HG02938 (cell line): ENCODE data around the gene LILRA1.
"Not testable (repeated sequence)": the region's sequence is repeated elsewhere in the genome, so short reads cannot be mapped to it uniquely, and the experiment has no call there.

Experiments
- ATAC-seq: cut with Tn5 transposase; IDR thresholded peaks from one replicate; pipeline ENCODE4 v1.9.1; 2021; ENCODE audit warnings: mild to moderate bottlenecking, moderate library complexity; ENCODE audit not compliant: unreplicated experiment

The LILRA1 gene

DNA sequence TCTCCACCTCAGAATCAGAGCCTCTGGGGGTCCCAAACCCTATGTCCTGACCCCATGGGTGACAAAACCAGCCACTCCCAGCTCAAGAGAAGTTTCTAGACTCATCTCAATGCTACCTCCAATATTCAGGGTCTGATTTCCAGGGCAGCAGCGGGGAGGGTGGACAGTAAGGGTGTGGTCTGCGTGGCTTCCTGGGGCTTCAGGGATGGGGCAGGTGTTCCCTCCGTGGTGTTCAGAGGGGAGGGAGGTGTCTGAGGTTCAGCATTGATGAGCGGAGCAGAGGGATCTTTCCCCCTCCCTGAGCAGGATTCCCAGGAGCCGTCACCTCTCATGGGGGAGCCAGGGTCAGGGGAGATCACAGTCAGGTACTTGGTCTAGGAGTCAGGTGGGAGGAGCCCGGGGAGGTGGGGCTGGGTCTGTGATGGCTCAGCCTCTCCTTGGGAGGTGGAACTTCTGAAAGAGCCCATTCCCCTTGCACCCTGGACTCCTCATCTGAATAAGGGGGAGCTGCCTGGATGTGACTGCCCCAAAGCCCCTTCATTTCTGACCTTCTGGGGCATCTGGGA lies 16.9 kb upstream of the LILRA1 start:
- ATAC-seq = no peak

DNA sequence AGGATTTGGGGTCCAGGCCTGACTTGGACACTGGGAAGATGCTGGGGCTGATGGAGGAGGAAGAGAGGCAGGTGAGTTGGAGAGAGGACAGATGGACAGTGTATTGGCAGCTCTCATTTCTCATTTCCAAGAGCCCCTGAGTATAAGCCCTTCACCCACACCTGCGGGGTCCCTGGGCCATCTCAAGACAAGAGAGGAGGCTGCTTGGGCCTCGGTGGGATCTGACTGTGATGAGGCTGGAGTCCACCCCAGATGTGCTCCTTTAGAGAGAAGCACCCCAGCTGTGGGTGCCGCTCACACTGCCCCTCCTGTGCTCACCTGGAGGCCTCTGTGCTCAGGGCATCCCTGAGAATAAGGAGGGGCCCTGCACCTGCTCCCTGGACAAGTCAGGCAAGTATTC lies 16.1 kb upstream of the LILRA1 start:
- no peak for ATAC-seq

DNA sequence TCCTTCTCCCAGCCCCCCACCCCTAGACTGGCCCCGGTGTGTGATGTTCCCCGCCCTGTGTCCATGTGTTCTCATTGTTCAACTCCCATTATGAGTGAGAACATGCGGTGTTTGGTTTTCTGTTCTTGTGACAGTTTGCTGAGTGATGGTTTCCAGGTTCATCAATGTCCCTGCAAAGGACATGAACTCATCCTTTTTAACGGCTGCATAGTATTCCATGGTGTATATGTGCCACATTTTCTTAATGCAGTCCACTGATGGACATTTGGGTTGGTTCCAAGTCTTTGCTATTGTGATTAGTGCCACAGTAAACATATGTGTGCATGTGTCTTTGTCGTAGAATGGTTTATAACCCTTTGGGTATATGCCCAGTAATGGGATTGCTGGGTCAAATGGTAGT lies 15.2 kb upstream of the LILRA1 start:
- not testable (repeated sequence) for ATAC-seq

DNA sequence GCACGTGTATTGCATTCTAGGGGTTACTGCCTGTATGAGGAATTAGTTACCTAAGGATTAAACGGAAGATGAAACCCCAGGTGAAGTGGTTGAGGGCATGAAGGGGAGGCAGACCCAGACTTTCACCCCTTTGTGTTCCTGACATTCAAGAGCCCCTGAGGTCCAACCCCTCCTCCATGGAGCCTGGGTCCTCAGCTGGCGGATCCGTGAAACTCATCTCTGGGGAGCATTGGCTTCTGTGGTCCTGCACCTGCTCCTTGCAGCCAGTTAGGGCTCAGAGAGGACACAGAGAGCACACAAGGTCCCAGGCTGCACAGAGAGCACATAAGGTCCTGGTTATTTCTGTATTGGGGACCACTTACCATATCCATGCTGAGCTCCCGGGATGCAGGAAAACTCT lies 7.0 kb upstream of the LILRA1 start:
- ATAC-seq = no peak

DNA sequence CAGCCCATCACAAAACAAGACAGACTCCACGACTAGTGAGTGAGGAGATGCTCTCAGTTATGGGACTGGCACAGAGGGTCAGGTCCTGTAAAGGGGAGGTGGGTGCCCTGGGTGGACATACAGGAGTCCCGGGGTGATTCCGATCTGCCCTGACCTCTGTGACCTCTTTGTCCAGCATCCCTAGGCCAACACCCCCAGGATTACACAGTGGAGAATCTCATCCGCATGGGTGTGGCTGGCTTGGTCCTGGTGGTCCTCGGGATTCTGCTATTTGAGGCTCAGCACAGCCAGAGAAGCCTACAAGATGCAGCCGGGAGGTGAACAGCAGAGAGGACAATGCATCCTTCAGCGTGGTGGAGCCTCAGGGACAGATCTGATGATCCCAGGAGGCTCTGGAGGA lies 6.4 kb upstream of the LILRA1 start:
- no peak for ATAC-seq

DNA sequence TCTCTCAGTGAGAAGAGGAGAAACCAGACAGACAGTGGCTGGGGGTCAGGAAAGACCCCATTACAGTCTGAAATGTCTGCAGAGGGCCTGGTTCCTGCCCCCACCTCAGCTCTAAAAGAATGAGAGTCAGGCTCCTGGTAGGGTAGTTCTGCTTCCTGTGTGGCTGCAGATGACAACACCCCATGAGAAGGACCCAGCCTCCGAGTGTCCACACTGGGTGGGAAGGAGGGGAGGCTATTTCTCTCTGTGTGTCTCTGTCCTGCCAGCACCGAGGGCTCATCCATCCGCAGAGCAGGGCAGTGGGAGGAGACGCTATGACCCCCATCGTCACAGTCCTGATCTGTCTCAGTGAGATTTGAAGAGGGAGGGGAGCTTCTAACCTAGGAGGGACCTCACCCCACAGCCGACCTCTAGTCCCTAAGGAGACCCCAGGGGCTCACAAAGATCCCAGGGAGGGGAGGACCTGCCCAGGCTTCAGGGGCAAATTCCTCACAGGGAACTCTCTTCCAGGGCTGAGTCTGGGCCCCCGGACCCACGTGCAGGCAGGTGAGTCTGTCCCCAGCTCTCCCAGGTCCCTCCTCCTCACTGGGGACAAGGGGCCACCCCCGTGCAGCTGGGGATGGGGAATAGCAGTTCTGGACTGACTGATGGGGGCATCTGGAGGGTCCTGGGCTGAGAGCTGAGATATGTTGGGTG lies 647 bp downstream of the LILRA1 start:
- ATAC-seq = not testable (repeated sequence)

DNA sequence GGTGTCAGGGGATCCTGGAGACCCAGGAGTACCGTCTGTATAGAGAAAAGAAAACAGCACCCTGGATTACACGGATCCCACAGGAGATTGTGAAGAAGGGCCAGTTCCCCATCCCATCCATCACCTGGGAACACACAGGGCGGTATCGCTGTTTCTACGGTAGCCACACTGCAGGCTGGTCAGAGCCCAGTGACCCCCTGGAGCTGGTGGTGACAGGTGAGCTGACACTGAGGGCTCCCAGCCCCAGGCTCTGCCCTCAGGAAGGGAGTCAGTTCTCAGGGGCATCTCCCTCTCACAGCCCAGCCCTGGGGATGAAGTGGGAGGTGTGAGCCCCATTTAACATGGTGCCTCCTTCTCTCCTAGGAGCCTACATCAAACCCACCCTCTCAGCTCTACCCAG lies 1.3 kb downstream of the LILRA1 start:
- no peak for ATAC-seq

DNA sequence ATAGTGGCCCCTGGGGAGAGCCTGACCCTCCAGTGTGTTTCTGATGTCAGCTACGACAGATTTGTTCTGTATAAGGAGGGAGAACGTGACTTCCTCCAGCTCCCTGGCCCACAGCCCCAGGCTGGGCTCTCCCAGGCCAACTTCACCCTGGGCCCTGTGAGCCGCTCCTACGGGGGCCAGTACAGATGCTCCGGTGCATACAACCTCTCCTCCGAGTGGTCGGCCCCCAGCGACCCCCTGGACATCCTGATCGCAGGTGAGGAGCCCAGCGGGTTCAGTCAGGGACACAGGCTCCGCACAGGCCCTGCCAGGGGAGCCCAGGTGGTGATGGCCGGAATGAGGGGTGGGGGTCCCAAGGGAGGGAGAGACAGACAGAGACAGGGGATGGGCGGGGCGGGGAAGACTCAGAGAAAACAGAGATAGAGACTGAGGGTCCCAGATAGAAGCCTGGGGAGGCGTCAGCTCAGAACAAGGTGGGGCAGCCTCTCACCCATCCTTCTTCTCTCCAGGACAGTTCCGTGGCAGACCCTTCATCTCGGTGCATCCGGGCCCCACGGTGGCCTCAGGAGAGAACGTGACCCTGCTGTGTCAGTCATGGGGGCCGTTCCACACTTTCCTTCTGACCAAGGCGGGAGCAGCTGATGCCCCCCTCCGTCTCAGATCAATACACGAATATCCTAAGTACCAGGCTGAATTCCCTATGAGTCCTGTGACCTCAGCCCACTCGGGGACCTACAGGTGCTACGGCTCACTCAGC lies 2.4 kb downstream of the LILRA1 start:
- ATAC-seq = not testable (repeated sequence)

DNA sequence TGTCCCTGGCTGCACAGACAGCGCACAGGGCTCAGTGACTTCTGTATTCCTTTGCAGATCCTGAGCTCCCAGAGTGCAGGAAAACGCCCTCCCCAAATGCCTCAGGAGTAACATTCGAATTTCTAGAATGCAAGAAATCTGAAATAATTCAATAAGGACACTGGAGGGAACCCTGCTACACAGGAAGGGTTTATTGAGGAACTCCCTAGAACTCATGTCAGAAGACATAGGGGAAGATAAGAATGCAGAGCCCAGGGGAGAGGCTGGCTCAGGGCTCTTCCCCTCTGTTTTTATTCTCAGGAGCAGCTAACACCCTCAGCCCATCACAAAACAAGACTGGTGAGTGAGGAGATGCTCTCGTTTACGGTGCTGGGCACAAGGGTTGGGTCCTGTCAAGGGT lies 6.8 kb downstream of the LILRA1 start:
- ATAC-seq = no peak

DNA sequence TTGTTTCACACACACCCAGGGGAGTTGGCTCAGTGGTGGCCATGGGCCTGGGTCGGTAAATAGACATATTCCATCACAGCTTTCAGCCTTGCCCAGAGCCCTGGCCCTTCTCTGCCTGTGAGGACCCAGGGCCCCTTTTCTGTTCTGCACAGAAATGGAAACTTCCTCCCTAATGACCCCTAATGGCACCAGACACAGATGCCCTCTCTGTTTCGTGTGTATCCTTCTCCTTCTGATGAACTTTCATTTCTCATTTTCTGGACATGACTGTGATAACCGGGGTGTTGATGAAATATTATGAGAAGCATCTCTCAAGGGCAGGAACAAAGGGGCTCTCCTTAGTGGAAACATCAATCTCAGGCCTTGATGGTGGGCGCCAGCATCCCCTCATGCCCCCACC lies 12.8 kb downstream of the LILRA1 start:
- no peak for ATAC-seq

DNA sequence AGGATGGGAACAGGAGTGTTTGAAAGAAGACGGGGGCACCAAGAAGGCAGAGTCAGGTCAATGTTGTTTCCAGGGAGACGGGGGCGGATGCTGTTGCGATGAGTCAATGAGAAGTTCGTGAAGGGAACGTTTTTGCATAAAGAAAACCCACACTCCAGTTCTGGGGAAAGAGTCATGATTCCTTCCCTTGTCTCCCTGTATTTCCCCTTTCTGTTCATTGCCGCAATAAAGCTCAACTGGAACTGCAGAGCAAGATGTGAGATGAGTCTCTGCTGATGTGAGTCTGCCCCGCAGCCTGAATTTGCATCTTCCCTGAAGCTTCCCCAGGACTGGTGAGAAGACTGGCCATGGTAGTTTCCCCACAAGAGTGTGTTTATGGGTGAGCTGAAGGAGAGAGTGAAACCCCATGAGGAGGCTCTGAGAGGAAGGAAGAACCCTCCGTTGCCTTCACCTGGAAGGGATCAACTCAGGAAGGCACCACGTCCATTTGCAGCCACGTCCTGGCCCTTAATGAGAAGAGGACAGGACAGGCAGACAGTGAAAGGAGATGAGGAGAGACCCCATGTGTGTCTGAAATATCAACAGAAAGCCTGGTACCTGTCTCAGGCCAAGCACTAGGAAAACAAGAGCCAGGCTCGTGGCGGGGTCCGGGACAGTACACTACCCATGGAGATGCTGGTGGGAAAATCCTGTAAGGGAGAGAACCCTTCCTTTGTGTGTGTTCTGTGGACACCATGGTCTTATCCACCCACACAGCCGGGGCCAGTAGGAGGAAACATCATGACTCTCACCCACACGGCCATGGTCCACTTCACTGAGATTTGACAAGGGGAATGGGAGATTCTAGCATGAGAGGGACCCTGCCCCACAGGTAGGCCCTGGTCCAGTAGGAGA lies 13.7 kb downstream of the LILRA1 start:
- peak; percentile 60 for ATAC-seq

DNA sequence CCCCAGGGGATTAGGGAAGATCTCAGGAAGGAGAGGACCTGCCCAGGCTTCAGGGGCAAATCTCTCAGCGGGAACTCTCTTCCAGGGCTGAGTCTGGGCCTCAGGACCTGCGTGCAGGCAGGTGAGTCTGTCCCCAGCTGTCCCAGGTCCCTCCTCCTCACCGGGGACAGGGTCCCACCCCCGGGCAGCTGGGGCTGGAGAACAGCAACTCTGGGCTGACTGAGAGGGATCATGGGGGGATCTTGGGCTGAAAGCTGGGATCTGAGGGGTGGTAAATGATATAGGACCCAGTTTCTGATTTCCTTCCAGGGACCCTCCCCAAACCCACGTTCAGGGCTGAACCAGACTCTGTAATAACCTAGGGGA lies 14.3 kb downstream of the LILRA1 start:
- no peak for ATAC-seq

DNA sequence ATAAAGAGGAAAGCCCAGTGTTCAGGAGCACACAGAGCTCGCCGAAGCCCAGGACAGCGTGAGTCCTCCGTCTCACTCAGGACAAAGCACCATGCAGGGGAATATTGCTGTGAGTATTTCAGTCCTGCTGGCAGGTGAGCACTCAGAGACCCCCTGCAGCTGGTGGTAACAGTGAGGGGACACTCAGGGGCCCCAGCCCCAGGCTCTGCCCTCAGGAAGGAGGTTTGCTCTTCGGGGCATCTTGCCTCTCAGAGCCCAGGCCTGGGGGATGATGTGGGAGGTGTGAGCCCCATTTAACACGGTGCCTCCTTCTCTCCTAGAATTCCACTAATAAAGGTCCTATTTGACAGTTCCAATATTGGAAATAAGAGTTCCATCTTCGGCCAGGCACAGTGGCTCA lies 14.8 kb downstream of the LILRA1 start:
- ATAC-seq = no peak

DNA sequence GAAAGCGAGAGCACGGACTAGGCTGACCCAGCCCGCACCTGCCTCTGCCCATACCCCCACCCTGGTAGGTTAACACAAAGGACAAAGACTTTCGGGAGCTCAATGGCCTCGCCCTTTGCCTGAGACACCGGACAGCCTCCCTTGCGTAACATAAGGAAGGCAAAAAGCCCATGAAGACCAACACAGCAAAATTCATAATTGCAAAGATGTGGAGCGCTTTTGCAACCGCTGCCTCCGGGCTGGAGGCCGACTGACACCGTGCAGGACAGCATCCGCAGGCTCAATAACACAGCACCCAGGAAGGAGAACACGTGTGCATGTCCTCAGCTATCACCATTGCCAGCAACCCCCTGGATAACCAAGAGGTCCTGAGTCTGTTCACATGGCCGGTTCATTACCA lies 15.4 kb downstream of the LILRA1 start:
- no peak for ATAC-seq

DNA sequence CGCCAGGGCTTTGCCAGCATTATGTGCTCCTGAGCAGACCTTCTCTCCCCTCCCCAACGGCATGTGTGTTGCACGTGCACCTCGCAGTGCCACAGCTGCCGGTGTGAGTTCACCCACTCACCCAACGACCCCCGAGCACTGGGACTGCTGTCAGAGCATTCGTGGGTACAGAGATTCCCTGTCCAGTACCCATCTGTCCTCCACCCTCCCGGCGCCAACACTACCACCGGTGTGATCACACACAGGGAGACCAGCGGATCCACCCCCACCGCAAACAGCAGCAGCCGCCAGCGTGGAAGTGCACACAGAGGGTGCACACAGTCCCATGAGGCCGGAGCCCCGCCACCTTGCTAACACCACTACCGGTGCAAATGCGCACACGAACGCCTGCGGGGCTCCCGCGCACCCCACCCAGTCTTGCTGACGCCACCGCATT lies 15.9 kb downstream of the LILRA1 start:
- no peak for ATAC-seq

DNA sequence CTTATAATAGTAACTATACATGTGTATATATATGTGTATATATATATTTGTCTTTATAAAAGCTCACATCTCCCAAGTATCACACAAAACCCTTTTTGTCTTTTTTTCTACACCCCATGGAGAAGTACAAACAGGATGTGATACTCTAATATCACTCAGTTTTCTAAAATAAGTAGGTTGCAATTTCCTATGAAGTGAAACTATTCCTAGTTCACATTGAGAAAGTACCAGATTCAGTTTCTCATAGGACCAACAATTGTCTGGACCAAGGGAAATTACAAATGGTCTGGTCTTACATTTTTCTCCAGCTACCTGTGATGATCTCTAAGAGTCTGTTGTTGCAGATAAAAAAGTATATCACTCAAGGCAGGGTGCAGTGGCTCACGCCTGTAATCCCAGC lies 19.0 kb downstream of the LILRA1 start:
- ATAC-seq = no peak

DNA sequence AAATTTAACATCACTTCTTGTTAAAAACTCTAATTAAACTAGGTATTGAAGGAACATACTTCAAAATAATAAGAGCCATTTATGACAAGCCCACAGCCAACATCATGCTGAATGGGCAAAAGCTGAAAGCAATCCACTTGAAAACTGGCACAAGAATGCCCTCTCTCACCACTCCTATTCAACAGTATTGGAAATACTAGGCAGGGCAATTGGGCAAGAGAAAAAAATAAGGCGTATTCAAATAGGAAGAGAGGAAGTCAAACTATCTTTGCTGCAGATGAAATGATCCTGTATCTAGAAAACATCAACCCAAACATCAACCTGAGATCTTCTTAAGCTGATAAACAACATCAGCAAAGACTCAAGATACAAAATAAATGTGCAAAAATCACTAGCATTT lies 21.3 kb downstream of the LILRA1 start:
- ATAC-seq = no peak

DNA sequence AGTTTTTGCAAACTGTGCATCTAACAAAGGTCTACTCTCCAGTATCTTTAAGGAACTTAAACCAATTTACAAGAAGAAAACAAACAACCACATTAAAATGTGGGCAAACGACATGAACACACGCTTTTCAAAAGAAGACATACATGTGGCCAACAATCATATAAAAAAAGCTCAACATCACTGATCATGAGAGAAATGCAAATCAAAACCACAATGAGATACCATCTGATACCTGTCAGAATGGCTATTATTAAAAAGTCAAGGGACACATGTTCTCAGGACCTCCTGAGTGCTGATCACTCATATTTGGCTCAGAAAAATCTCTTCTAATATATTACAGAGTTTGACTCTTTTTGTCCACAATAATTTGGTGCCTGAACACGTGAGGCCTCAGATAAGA lies 22.6 kb downstream of the LILRA1 start:
- no peak for ATAC-seq

DNA sequence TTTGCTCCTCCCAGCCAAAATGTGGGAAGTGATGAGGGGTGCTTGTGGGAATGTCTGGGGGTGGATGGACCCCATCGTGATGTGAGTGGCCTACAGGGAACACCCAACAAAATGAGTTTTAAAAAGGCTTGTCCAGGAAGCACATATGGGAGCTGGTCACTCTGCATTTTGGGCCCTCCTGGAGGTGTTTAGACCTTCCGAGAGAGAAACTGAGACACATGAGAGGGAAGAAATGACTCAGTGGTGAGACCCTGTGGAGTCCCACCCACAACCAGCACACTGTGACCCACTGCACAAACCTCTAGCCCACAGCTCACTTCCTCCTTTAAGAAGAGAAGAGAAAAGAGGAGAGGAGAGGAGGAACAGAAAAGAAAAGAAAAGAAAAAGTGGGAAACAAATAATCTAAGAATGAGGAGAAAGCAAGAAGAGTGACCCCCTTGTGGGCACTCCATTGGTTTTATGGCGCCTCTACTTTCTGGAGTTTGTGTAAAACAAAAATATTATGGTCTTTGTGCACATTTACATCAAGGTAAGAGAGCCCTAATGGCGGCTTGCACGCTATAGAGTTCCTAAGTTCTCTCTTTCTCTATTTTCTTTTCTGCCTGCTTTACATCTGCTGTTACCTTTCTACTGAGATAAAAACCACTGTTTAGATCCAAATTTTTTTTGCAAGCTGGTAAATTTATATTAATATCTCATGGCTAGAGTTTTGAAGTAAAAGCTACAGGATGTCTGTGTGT lies 23.6 kb downstream of the LILRA1 start:
- ATAC-seq = peak; percentile 85

DNA sequence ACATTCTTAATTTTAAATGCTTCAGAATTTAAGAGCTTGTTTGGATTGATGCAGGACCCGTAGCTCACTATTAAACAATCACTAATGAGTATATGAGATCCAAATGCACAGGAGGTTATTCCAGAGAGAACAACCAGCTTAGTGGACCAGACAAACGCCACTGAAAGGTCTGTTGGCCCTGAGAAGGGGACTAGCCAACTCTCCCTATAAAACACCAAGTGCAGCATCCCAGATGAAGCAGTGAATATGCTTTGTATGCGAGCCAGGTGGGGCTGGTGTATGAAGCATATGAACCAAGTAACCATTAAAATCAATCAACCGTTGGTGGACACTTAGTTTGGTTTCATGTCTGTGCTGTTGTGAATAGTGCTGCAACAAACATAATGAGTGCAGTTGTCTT lies 27.0 kb downstream of the LILRA1 start:
- ATAC-seq = no peak

DNA sequence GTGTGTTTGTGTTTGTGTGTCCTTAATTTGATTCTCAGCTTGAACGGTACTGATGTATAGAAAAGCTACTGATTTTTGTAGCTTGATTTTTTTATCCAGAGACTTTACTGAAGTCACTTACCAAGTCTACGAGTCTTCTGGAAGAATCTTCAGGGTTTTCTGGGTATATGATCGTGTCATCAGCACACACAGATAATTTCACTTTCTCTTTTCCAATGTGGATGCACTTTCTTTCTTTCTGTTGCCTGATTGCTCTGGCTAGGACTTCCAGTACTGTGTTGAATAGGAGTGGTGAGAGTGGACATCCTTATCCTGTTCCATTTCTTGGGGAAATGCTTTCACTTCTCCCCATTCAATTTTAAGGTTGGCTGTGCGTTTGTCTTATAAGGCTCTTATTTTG lies 29.0 kb downstream of the LILRA1 start:
- no peak for ATAC-seq
